Measurements from ENCODE around the gene KCTD10. TPM values are rescaled to one million over a fixed set of nuclear protein-coding genes. Genes with fewer than 3 reads are reported as not detected.
"Not testable (repeated sequence)": the region's sequence is repeated elsewhere in the genome, so short reads cannot be mapped to it uniquely, and the experiment has no call there.

The KCTD10 gene
- total and polyA plus RNA-seq, 2 of the 13 experiments (the other 11 are each of a cell fraction or from before 2014, with no cell fraction given): 6.9 to 25.4 TPM

GRCh38 chr12:109440851-109441490, 36.1 kb downstream of the KCTD10 start:
- H4K20me1 ChIP-seq (ENCODE audit: insufficient read depth, low read length): no peaks in the 10 kb centered on the region
- no peak overlapping the region for H3K27ac ChIP-seq (ENCODE audit: extremely low read length, insufficient read depth, low read length)
- intact Hi-C loops (cut with micrococcal nuclease; ENCODE audit: unreplicated experiment) (no loop called here), in situ Hi-C loops (cut with HindIII; ENCODE audit: extremely low pct_ligation_motif_present, low pct_unique_long_range_greater_than_20kb) (no loop called here)
- no peak overlapping the region for H3K4me3 ChIP-seq (replicated peaks in 1 of 3; ENCODE audit: insufficient read depth in 1 of 3, low read depth in 2 of 3, low read length in 3 of 3)
- no peak for FAIRE-seq
- H3K27me3 ChIP-seq (ENCODE audit: control insufficient read depth in 1 of 2, insufficient read depth in 2 of 2, low read length in 2 of 2): no peaks in the 10 kb centered on the region
- no peak for DNase-seq (ENCODE audit: low spot score)
- H2AFZ ChIP-seq (ENCODE audit: low read length): no peak overlapping the region
- BruUV-seq (replicated peaks): no TSS peak
- WGBS (ENCODE audit: low lambda C conversion rate): 40% methylated on average over 8 of the region's 9 CpGs
- CTCF ChIA-PET (ENCODE audit: low intra/inter-chr PET ratio, low total read pairs): no interaction called here
- H3K4me1 ChIP-seq (ENCODE audit: insufficient read depth, low read length): no peaks in the 10 kb centered on the region
- H3K9ac ChIP-seq (ENCODE audit: insufficient read depth, low read depth, low read length): no peak overlapping the region
- POLR2A ChIA-PET: no interaction called here
- H3K79me2 ChIP-seq (ENCODE audit: insufficient read depth, low read length): no peaks in the 10 kb centered on the region
- H3K4me2 ChIP-seq (ENCODE audit: low read depth, low read length): no peak overlapping the region
- H3K9me3 ChIP-seq (ENCODE audit: low read length): no peaks in the 10 kb centered on the region
- H3K36me3 ChIP-seq (replicated peaks in 1 of 2; ENCODE audit: control insufficient read depth in 1 of 2, insufficient read depth in 2 of 2, low read length in 2 of 2): no peaks in the 10 kb centered on the region
- ATAC-seq: no peak
- TF ChIP-seq ZNF484 (CRISPR knock-in tag; IDR thresholded peaks at IDR 0.05; ENCODE audit: borderline replicate concordance, low read depth): no peak
- no peak for TF ChIP-seq CCDC6 (CRISPR knock-in tag; IDR thresholded peaks at IDR 0.05)
- no peak for TF ChIP-seq LRRFIP1 (CRISPR knock-in tag; conservative IDR thresholded peaks at IDR 0.05)
- TF ChIP-seq SKI (IDR thresholded peaks at IDR 0.05; ENCODE audit: partially characterized antibody): no peak
- no peak for TF ChIP-seq GRHL1 (CRISPR knock-in tag; conservative IDR thresholded peaks at IDR 0.05)
- no peak for TF ChIP-seq FOXO4 (CRISPR knock-in tag; conservative IDR thresholded peaks at IDR 0.05)
- no peak for TF ChIP-seq SMYD3 (CRISPR knock-in tag; IDR thresholded peaks at IDR 0.05)

GRCh38 chr12:109439951-109440350, 37.1 kb downstream of the KCTD10 start:
- in situ Hi-C loops (cut with HindIII; ENCODE audit: extremely low pct_ligation_motif_present, low pct_unique_long_range_greater_than_20kb); intact Hi-C loops (cut with micrococcal nuclease; ENCODE audit: unreplicated experiment): not testable (repeated sequence)
- WGBS (ENCODE audit: low lambda C conversion rate): 94% methylated on average over 12 of the region's 13 CpGs

More at GRCh38 chr12:109439951-109440350, 37.1 kb downstream of the KCTD10 start:
- H3K4me1 ChIP-seq (ENCODE audit: insufficient read depth, low read length); ATAC-seq; BruUV-seq (replicated peaks); H3K4me2 ChIP-seq (ENCODE audit: low read depth, low read length); FAIRE-seq; H4K20me1 ChIP-seq (ENCODE audit: insufficient read depth, low read length); POLR2A ChIA-PET; H3K4me3 ChIP-seq (replicated peaks in 1 of 3; ENCODE audit: insufficient read depth in 1 of 3, low read depth in 2 of 3, low read length in 3 of 3); H3K9me3 ChIP-seq (ENCODE audit: low read length); CTCF ChIA-PET (ENCODE audit: low intra/inter-chr PET ratio, low total read pairs); H3K36me3 ChIP-seq (replicated peaks in 1 of 2; ENCODE audit: control insufficient read depth in 1 of 2, insufficient read depth in 2 of 2, low read length in 2 of 2); DNase-seq (ENCODE audit: low spot score); H2AFZ ChIP-seq (ENCODE audit: low read length); H3K27ac ChIP-seq (ENCODE audit: extremely low read length, insufficient read depth, low read length); H3K9ac ChIP-seq (ENCODE audit: insufficient read depth, low read depth, low read length); H3K79me2 ChIP-seq (ENCODE audit: insufficient read depth, low read length); H3K27me3 ChIP-seq (ENCODE audit: control insufficient read depth in 1 of 2, insufficient read depth in 2 of 2, low read length in 2 of 2): not testable (repeated sequence)

All from HepG2 (cell line).